ENCODE measurements around the gene DNER. TPM values are rescaled to one million over a fixed set of nuclear protein-coding genes. Genes with fewer than 3 reads are reported as not detected.

The DNER gene
- total RNA-seq, 1 donor from 2014 or later, result 0.14 TPM

GRCh38 chr2:229658004-229658403 lies 56.4 kb downstream of the DNER start:
- H3K36me3 ChIP-seq, result no peaks in the 10 kb centered on the region
- DNase-seq (no peak), ATAC-seq (no peak)
- no peak for TF ChIP-seq CTCF (IDR thresholded peaks at IDR 0.05)
- no peaks in the 10 kb centered on the region for H3K27me3 ChIP-seq
- H3K9me3 ChIP-seq, result no peaks in the 10 kb centered on the region
- intact Hi-C loops (cut with DNase I), result no loop called here
- no peak overlapping the region for H3K4me3 ChIP-seq
- no peak overlapping the region for H3K27ac ChIP-seq
- no peaks in the 10 kb centered on the region for H3K4me1 ChIP-seq

- intact Hi-C loops (cut with DNase I), result no loop called here
These were observed 59.9 kb downstream of the DNER start for GRCh38 chr2:229654437-229654836.

GRCh38 chr2:229653531-229653930 lies 60.8 kb downstream of the DNER start:
- H3K36me3 ChIP-seq, result no peaks in the 10 kb centered on the region
- DNase-seq (no peak), ATAC-seq (no peak)
- no peak overlapping the region for H3K27ac ChIP-seq
- TF ChIP-seq CTCF (IDR thresholded peaks at IDR 0.05), result no peak
- no peaks in the 10 kb centered on the region for H3K9me3 ChIP-seq
- H3K27me3 ChIP-seq, result no peaks in the 10 kb centered on the region
- intact Hi-C loops (cut with DNase I), result no loop called here
- no peak overlapping the region for H3K4me3 ChIP-seq
- no peaks in the 10 kb centered on the region for H3K4me1 ChIP-seq

More at GRCh38 chr2:229654437-229654836, 59.9 kb downstream of the DNER start:
- Histone ChIP-seq H3K27me3 (no peaks in the 10 kb centered on the region), H3K27ac (no peak overlapping the region), H3K36me3 (no peaks in the 10 kb centered on the region), H3K4me1 (no peaks in the 10 kb centered on the region), H3K9me3 (no peaks in the 10 kb centered on the region), H3K4me3 (no peak overlapping the region)
- ATAC-seq (no peak), DNase-seq (no peak)
- no peak for TF ChIP-seq CTCF (IDR thresholded peaks at IDR 0.05)

DNA sequence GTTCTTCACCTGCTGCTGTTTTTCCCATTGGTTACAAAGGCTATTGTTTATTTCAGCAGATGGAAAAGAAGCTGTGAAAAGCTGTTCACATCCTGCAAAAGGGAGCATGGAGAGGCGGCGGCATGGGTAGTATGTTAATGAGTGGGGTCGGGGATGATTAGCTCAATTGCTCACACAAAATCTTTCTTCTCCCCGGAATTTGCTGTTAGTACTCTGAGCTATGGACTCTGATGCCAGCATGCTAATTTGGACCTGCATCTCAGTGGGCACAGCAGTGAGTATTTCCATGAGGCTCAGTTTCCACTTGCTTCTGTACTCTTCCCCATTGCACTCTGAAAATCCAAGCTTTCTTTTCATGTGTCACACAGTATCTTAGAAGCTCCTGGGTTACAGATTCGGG lies 61.6 kb downstream of the DNER start:
- Histone ChIP-seq H3K4me1 (no peaks in the 10 kb centered on the region), H3K4me3 (no peak overlapping the region), H3K36me3 (no peaks in the 10 kb centered on the region), H3K27ac (no peak overlapping the region), H3K27me3 (no peaks in the 10 kb centered on the region), H3K9me3 (no peaks in the 10 kb centered on the region)
- TF ChIP-seq CTCF (IDR thresholded peaks at IDR 0.05), result no peak
- ATAC-seq (no peak), DNase-seq (no peak)
- intact Hi-C loops (cut with DNase I), result no loop called here

GRCh38 chr2:229650901-229651300 lies 63.5 kb downstream of the DNER start:
- intact Hi-C loops (cut with DNase I), result no loop called here
- no peak for TF ChIP-seq CTCF (IDR thresholded peaks at IDR 0.05)
- H3K9me3 ChIP-seq, result no peaks in the 10 kb centered on the region

DNA sequence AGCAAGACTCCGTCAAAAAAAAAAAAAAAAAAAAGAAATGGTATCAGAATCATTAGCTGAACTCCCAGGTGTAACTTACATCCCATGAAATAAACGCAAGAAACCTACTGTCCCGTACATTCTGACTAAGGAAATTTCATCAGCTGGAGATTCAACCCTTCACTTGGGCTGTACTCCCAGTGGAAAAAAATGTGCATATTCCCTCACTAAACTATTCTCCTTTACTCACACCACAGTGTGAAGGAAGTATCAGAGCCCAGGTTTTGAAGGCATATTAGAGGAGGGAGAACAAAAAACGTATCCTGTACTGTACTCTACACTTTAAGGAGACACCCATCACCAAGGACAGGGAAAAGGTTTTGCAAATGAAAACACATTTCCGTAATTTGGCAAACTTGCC lies 64.3 kb downstream of the DNER start:
- intact Hi-C loops (cut with DNase I), result no loop called here
- ATAC-seq (no peak), DNase-seq (no peak)
- Histone ChIP-seq H3K27me3 (no peaks in the 10 kb centered on the region), H3K9me3 (no peaks in the 10 kb centered on the region), H3K36me3 (no peaks in the 10 kb centered on the region), H3K4me3 (no peak overlapping the region), H3K27ac (no peak overlapping the region), H3K4me1 (no peaks in the 10 kb centered on the region)
- no peak for TF ChIP-seq CTCF (IDR thresholded peaks at IDR 0.05)

More at GRCh38 chr2:229650901-229651300, 63.5 kb downstream of the DNER start:
- no peak overlapping the region for H3K27ac ChIP-seq
- no peaks in the 10 kb centered on the region for H3K27me3 ChIP-seq
- DNase-seq (no peak), ATAC-seq (no peak)
- no peaks in the 10 kb centered on the region for H3K4me1 ChIP-seq
- H3K4me3 ChIP-seq, result no peak overlapping the region
- H3K36me3 ChIP-seq, result no peaks in the 10 kb centered on the region
